ENCODE data around the gene BLNK.

BLNK gene

GRCh38 chr10:96298362-96298761 is 27.0 kb upstream of the BLNK start:
- ChIA-PET POLR2A (ENCODE audit: low non-redundant PET) (no interaction called here), CTCF (interaction anchor here (0.6 to 2.5 kb wide), 2 partner anchors 69 to 73 kb away, joined by 3 to 14 read pairs; no protein-coding TSS in a partner anchor)

GRCh38 chr10:96297486-96297885 is 26.1 kb upstream of the BLNK start:
- CTCF ChIA-PET, result no interaction called here
- POLR2A ChIA-PET (ENCODE audit: low non-redundant PET), result no interaction called here
- no peak overlapping the region for H3K27ac ChIP-seq
- no peak for DNase-seq (ENCODE audit: low spot score)
- TF ChIP-seq CTCF (conservative IDR thresholded peaks at IDR 0.05; ENCODE audit: low read depth), result no peak

More at GRCh38 chr10:96298362-96298761, 27.0 kb upstream of the BLNK start:
- TF ChIP-seq CTCF (conservative IDR thresholded peaks at IDR 0.05; ENCODE audit: low read depth), result no peak
- no peak overlapping the region for H3K27ac ChIP-seq
- no peak for DNase-seq (ENCODE audit: low spot score)

- DNase-seq (ENCODE audit: low spot score), result no peak
- no peak for TF ChIP-seq CTCF (conservative IDR thresholded peaks at IDR 0.05; ENCODE audit: low read depth)
- POLR2A ChIA-PET (ENCODE audit: low non-redundant PET), result no interaction called here
- no peak overlapping the region for H3K27ac ChIP-seq
- CTCF ChIA-PET, result interaction anchor here (0.9 to 6.5 kb wide), 4 partner anchors 66 to 278 kb away, joined by 3 to 123 read pairs (median 6); no protein-coding TSS in a partner anchor
These were observed 24.1 kb upstream of the BLNK start for GRCh38 chr10:96295475-96295874.

GRCh38 chr10:96292971-96293920 is 21.9 kb upstream of the BLNK start:
- ChIA-PET POLR2A (ENCODE audit: low non-redundant PET) (no interaction called here), CTCF (interaction anchor here (0.6 to 6.5 kb wide), 15 partner anchors 9 to 605 kb away, joined by 3 to 123 read pairs (median 3); partner anchors contain the start of gene ZNF518A)
- TF ChIP-seq CTCF (conservative IDR thresholded peaks at IDR 0.05; ENCODE audit: low read depth), result peak; percentile 59
- H3K27ac ChIP-seq, result no peak overlapping the region
- peak; percentile 77 for DNase-seq (ENCODE audit: low spot score)

- DNase-seq (ENCODE audit: low spot score), result no peak
- POLR2A ChIA-PET (ENCODE audit: low non-redundant PET), result no interaction called here
- CTCF ChIA-PET, result interaction anchor here (0.5 to 6.5 kb wide), 2 partner anchors 61 to 84 kb away, joined by 5 to 123 read pairs; no protein-coding TSS in a partner anchor
- TF ChIP-seq CTCF (conservative IDR thresholded peaks at IDR 0.05; ENCODE audit: low read depth), result no peak
- H3K27ac ChIP-seq, result no peak overlapping the region
These were observed 19.2 kb upstream of the BLNK start for GRCh38 chr10:96290368-96291133.

GRCh38 chr10:96289218-96289910 is 18.0 kb upstream of the BLNK start:
- no peak for TF ChIP-seq CTCF (conservative IDR thresholded peaks at IDR 0.05; ENCODE audit: low read depth)
- no peak for DNase-seq (ENCODE audit: low spot score)
- POLR2A ChIA-PET (ENCODE audit: low non-redundant PET), result no interaction called here
- no peak overlapping the region for H3K27ac ChIP-seq
- CTCF ChIA-PET, result interaction anchor here (0.6 kb wide), 1 partner anchor 134 kb away, joined by 3 read pairs; no protein-coding TSS in a partner anchor

Data from RWPE1 (cell line).